ENCODE measurements around the gene WFIKKN2. TPM values are rescaled to one million over a fixed set of nuclear protein-coding genes. Genes with fewer than 3 reads are reported as not detected.

WFIKKN2 gene
- total and polyA plus RNA-seq, 2 of the 13 experiments (the other 11 are each of a cell fraction or from before 2014, with no cell fraction given) = not detected

GRCh38 chr17:50832267-50832863 lies 3.0 kb upstream of the WFIKKN2 start (continued):
- TF ChIP-seq ZNF772 (CRISPR knock-in tag; IDR thresholded peaks at IDR 0.05) (no peak), U2AF1 (optimal IDR thresholded peaks at IDR 0.05; ENCODE audit: low read depth, low read length) (no peak), MLLT10 (CRISPR knock-in tag; IDR thresholded peaks at IDR 0.05) (no peak), HNRNPL (IDR thresholded peaks at IDR 0.05; ENCODE audit: low read depth, low read length) (no peak), ZNF687 (CRISPR knock-in tag; IDR thresholded peaks at IDR 0.05) (peak; percentile 26; the same call in 1 of the 2 replicates), MIER2 (CRISPR knock-in tag; IDR thresholded peaks at IDR 0.05) (no peak), MATR3 (CRISPR knock-in tag; IDR thresholded peaks at IDR 0.05) (no peak), ELF3 (CRISPR knock-in tag; IDR thresholded peaks at IDR 0.05) (no peak), AHDC1 (CRISPR knock-in tag; IDR thresholded peaks at IDR 0.05; ENCODE audit: borderline replicate concordance) (no peak), ZBTB33 (CRISPR knock-in tag; IDR thresholded peaks at IDR 0.05) (0 out of 2 replicates have a peak, but pooled peaks have one; percentile 35), ZFY (CRISPR knock-in tag; IDR thresholded peaks at IDR 0.05) (no peak), ZBTB10 (CRISPR knock-in tag; IDR thresholded peaks at IDR 0.05; ENCODE audit: borderline replicate concordance) (no peak)
